ENCODE data around the gene DNAH6. TPM values are rescaled to one million over a fixed set of nuclear protein-coding genes. Genes with fewer than 3 reads are reported as not detected.

The DNAH6 gene
- total RNA-seq, 1 experiment from 2014 or later: 1.6 TPM

GRCh38 chr2:84474176-84474575 lies 42.1 kb upstream of the DNAH6 start:
- H3K27ac ChIP-seq (ENCODE audit: low read depth, low read length): no peak overlapping the region
- CTCF ChIA-PET: no interaction called here

More at GRCh38 chr2:84474176-84474575, 42.1 kb upstream of the DNAH6 start:
- no peak for TF ChIP-seq ATF3 (IDR thresholded peaks at IDR 0.05)
- TF ChIP-seq EZH2 (IDR thresholded peaks at IDR 0.05): no peak
- TF ChIP-seq JUND (IDR thresholded peaks at IDR 0.05): no peak
- no peak for TF ChIP-seq TCF7L2 (IDR thresholded peaks at IDR 0.05; ENCODE audit: borderline replicate concordance, extremely low read depth, insufficient read depth, insufficient read length)
- no peak for TF ChIP-seq FOSL1 (IDR thresholded peaks at IDR 0.05; ENCODE audit: low read depth)
- TF ChIP-seq YY1 (IDR thresholded peaks at IDR 0.05; ENCODE audit: extremely low read depth, insufficient replicate concordance, low read depth, low read length): no peak
- TF ChIP-seq POLR2AphosphoS5 (IDR thresholded peaks at IDR 0.05; ENCODE audit: low read depth, low read length): no peak
- TF ChIP-seq REST (IDR thresholded peaks at IDR 0.05; ENCODE audit: low read depth): no peak
- no peak for TF ChIP-seq SP1 (IDR thresholded peaks at IDR 0.05; ENCODE audit: low read depth)
- no peak for TF ChIP-seq SRF (IDR thresholded peaks at IDR 0.05; ENCODE audit: low read depth)
- no peak for TF ChIP-seq CEBPB (IDR thresholded peaks at IDR 0.05; ENCODE audit: low read depth)
- TF ChIP-seq SIN3A (IDR thresholded peaks at IDR 0.05; ENCODE audit: low read depth): no peak
- TF ChIP-seq ZFX (IDR thresholded peaks at IDR 0.05): no peak
- TF ChIP-seq, protein P1, sequence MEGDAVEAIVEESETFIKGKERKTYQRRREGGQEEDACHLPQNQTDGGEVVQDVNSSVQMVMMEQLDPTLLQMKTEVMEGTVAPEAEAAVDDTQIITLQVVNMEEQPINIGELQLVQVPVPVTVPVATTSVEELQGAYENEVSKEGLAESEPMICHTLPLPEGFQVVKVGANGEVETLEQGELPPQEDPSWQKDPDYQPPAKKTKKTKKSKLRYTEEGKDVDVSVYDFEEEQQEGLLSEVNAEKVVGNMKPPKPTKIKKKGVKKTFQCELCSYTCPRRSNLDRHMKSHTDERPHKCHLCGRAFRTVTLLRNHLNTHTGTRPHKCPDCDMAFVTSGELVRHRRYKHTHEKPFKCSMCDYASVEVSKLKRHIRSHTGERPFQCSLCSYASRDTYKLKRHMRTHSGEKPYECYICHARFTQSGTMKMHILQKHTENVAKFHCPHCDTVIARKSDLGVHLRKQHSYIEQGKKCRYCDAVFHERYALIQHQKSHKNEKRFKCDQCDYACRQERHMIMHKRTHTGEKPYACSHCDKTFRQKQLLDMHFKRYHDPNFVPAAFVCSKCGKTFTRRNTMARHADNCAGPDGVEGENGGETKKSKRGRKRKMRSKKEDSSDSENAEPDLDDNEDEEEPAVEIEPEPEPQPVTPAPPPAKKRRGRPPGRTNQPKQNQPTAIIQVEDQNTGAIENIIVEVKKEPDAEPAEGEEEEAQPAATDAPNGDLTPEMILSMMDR (IDR thresholded peaks at IDR 0.05 in 2 of 3, conservative IDR thresholded peaks at IDR 0.05 in 1 of 3; ENCODE audit: borderline replicate concordance in 1 of 3, insufficient read depth in 1 of 3, low read depth in 2 of 3, low read length in 2 of 3): no peak
- POLR2A ChIA-PET: no interaction called here
- no peak overlapping the region for H3K9ac ChIP-seq (ENCODE audit: low read length)
- no peaks in the 10 kb centered on the region for H3K4me1 ChIP-seq (ENCODE audit: control insufficient read depth in 1 of 2, insufficient read depth in 2 of 2, low read length in 2 of 2)
- ATAC-seq: no peak
- no peaks in the 10 kb centered on the region for H3K9me2 ChIP-seq (ENCODE audit: insufficient read depth)
- no peak overlapping the region for H2AFZ ChIP-seq (ENCODE audit: low read depth, low read length, poor library complexity, severe bottlenecking)
- no peaks in the 10 kb centered on the region for H4K20me1 ChIP-seq (ENCODE audit: insufficient read depth)
- H3K36me3 ChIP-seq (ENCODE audit: control insufficient read depth in 1 of 2, insufficient read depth in 2 of 2, low read length in 2 of 2): no peaks in the 10 kb centered on the region
- no TSS peak for BruUV-seq (replicated peaks)
- no peak overlapping the region for H3K4me2 ChIP-seq (ENCODE audit: low read length)
- intact Hi-C loops (cut with micrococcal nuclease): no loop called here
- H3K27me3 ChIP-seq (ENCODE audit: insufficient read depth, low read length): no peaks in the 10 kb centered on the region
- H3K79me2 ChIP-seq (ENCODE audit: insufficient read depth, low read length): no peaks in the 10 kb centered on the region
- DNase-seq (ENCODE audit: low read depth, low spot score): no peak
- RAD21 ChIA-PET (ENCODE audit: low non-redundant PET in 1 of 2, low total read pairs in 2 of 2, uncharacterized antibody in 2 of 2, unreplicated experiment in 2 of 2): no interaction called here
- H3K9me3 ChIP-seq (ENCODE audit: control insufficient read depth in 1 of 2, insufficient read depth in 1 of 2, low read depth in 1 of 2, low read length in 2 of 2): peaks cover 8 to 11% of the 10 kb centered on the region in 2 experiments; a peak in 3 of 4 replicates
- H3K4me3 ChIP-seq (replicated peaks in 1 of 2; ENCODE audit: low read depth in 1 of 2, low read length in 2 of 2): no peak overlapping the region
